Thyroid gland (tissue), 4 donors: Measurements from ENCODE around the gene PRR33. TPM values are rescaled to one million over a fixed set of nuclear protein-coding genes. Genes with fewer than 3 reads are reported as not detected.

Experiments
- DNase-seq, 2 donors: peaks; one replicate each; pipeline ENCODE4 v3.0.0-alpha.2; 2019
- H3K27ac ChIP-seq, 3 donors: fragments of 200-600 bp; sonication (generic); 1 replicate in 2 of 3; 2 replicates in 1 of 3; pipeline ENCODE4 v1.5.1; 2016 to 2019; ENCODE audit warnings: mild to moderate bottlenecking in 1 of 3, moderate library complexity in 1 of 3
- H3K27me3 ChIP-seq: fragments of 200-600 bp; sonication (generic); one replicate; pipeline ENCODE4 v1.5.1; 2019
- H3K36me3 ChIP-seq, 2 donors: fragments of 200-600 bp; sonication (generic); one replicate each; pipeline ENCODE4 v1.5.1; 2016 to 2019
- H3K4me1 ChIP-seq, 2 donors: fragments of 200-600 bp; sonication (generic); one replicate each; pipeline ENCODE4 v1.5.1; 2017 to 2019
- H3K4me3 ChIP-seq, 3 donors: fragments of 200-600 bp; sonication (generic); replicated peaks in 1 of 3; 1 replicate in 2 of 3; 2 replicates in 1 of 3; pipeline ENCODE4 v1.5.1; 2016; ENCODE audit warnings: mild to moderate bottlenecking in 1 of 3
- H3K9me3 ChIP-seq: fragments of 200-600 bp; sonication (generic); one replicate; pipeline ENCODE4 v1.5.1; 2017
- POLR2A ChIP-seq, 2 donors: fragments of 450-650 bp; IDR thresholded peaks; one replicate each; pipeline ENCODE4 v1.6.1; 2017; ENCODE audit warnings: antibody characterized with exemption in 2 of 2, mild to moderate bottlenecking in 2 of 2, moderate library complexity in 1 of 2
- WGBS, 2 donors: methylation state at CpG; one replicate each; pipeline ENCODE4 v1.1.5; 2017; 5-methylcytosine and 5-hydroxymethylcytosine counted together
- intact Hi-C: fragments of 100-400 bp; cut with DNase I; formaldehyde crosslinking; loops from one replicate; pipeline ENCODE4 v1.15.1; 2023
- total RNA-seq, 4 donors: library from RNA; depleted of rRNA; stranded (reverse); fragments of >200 nt; gene quantifications; one replicate each; pipeline ENCODE4 v1.2.3, GENCODE V29; 2016
- TF ChIP-seq, protein P1 (sequence below), 6 experiments: fragments of 200-600 bp in 3 of 6; fragments of 450-650 bp in 3 of 6; sonication (generic) in 3 of 6; IDR thresholded peaks; one replicate each; pipeline ENCODE4 v1.5.1; 2016 to 2019; ENCODE audit warnings: antibody characterized with exemption in 6 of 6, mild to moderate bottlenecking in 2 of 6, inconsistent platforms in 1 of 6, moderate library complexity in 1 of 6

The PRR33 gene
- total RNA-seq, 4 donors from 2014 or later, result not detected

- Histone ChIP-seq H3K27ac (no peak overlapping the region), H3K36me3 (no peaks in the 10 kb centered on the region), H3K4me3 (no peak overlapping the region), H3K27me3 (no peaks in the 10 kb centered on the region), H3K9me3 (no peaks in the 10 kb centered on the region), H3K4me1 (no peaks in the 10 kb centered on the region)
- TF ChIP-seq, protein P1, sequence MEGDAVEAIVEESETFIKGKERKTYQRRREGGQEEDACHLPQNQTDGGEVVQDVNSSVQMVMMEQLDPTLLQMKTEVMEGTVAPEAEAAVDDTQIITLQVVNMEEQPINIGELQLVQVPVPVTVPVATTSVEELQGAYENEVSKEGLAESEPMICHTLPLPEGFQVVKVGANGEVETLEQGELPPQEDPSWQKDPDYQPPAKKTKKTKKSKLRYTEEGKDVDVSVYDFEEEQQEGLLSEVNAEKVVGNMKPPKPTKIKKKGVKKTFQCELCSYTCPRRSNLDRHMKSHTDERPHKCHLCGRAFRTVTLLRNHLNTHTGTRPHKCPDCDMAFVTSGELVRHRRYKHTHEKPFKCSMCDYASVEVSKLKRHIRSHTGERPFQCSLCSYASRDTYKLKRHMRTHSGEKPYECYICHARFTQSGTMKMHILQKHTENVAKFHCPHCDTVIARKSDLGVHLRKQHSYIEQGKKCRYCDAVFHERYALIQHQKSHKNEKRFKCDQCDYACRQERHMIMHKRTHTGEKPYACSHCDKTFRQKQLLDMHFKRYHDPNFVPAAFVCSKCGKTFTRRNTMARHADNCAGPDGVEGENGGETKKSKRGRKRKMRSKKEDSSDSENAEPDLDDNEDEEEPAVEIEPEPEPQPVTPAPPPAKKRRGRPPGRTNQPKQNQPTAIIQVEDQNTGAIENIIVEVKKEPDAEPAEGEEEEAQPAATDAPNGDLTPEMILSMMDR (IDR thresholded peaks at IDR 0.05), result no peak
- no peak for TF ChIP-seq POLR2A (IDR thresholded peaks at IDR 0.05)
- no peak for DNase-seq
- intact Hi-C loops, result loop anchor here (2.0 kb wide), 1 partner anchor 21 kb away; no protein-coding TSS in a partner anchor
- WGBS, 2 donors, result 77 to 79% methylated on average over 18 of the region's 18 CpGs
Observed at GRCh38 chr11:1933416-1934334, 42.0 kb upstream of the PRR33 start.

DNA sequence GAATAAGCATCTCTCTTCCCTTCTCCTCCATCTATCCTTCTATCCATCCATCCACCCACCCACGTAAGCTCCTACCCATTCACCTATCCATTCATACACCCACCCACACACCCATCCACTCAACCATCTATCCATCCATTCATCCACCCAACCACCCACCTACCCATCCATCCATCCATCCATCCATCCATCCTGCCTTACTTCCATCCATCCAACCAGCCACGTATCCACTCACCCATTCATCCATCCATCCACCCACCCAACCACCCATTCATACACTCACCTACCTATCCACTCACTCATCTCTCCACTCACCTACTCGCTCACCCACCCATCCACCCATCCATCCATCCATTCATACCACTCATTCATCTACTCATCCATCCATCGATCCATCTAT is 41.0 kb upstream of the PRR33 start:
- H3K4me1 ChIP-seq, result no peaks in the 10 kb centered on the region
- no peaks in the 10 kb centered on the region for H3K27me3 ChIP-seq
- no peak for TF ChIP-seq POLR2A (IDR thresholded peaks at IDR 0.05)
- TF ChIP-seq, protein P1 (IDR thresholded peaks at IDR 0.05), result no peak
- H3K27ac ChIP-seq, result no peak overlapping the region
- WGBS, 2 donors, result 97 to 98% methylated on average over 4 of the region's 4 CpGs
- H3K36me3 ChIP-seq, result no peaks in the 10 kb centered on the region
- intact Hi-C loops, result no loop called here
- H3K9me3 ChIP-seq, result no peaks in the 10 kb centered on the region
- no peak for DNase-seq
- H3K4me3 ChIP-seq, result no peak overlapping the region

GRCh38 chr11:1932105-1932480 is 40.4 kb upstream of the PRR33 start:
- TF ChIP-seq, protein P1 (IDR thresholded peaks at IDR 0.05), result no peak
- no peak for TF ChIP-seq POLR2A (IDR thresholded peaks at IDR 0.05)
- intact Hi-C loops, result no loop called here
- peak overlapping the region in 1 of 3 donors; percentile 9 for H3K27ac ChIP-seq
- no peaks in the 10 kb centered on the region for H3K36me3 ChIP-seq
- WGBS, 2 donors, result 73 to 75% methylated on average over 11 of the region's 11 CpGs
- DNase-seq, result no peak
- H3K9me3 ChIP-seq, result no peaks in the 10 kb centered on the region
- no peaks in the 10 kb centered on the region for H3K4me1 ChIP-seq
- H3K27me3 ChIP-seq, result no peaks in the 10 kb centered on the region
- no peak overlapping the region for H3K4me3 ChIP-seq

- no peaks in the 10 kb centered on the region for H3K4me1 ChIP-seq
- no peak overlapping the region for H3K4me3 ChIP-seq
- DNase-seq, result no peak
- WGBS, 2 donors, result 55 to 68% methylated on average over 18 of the region's 18 CpGs
- TF ChIP-seq, protein P1 (IDR thresholded peaks at IDR 0.05), result no peak
- TF ChIP-seq POLR2A (IDR thresholded peaks at IDR 0.05), result no peak
- intact Hi-C loops, result no loop called here
- no peaks in the 10 kb centered on the region for H3K27me3 ChIP-seq
- H3K27ac ChIP-seq, result peak overlapping the region in 1 of 3 donors; percentile 9
- H3K9me3 ChIP-seq, result no peaks in the 10 kb centered on the region
- H3K36me3 ChIP-seq, result no peaks in the 10 kb centered on the region
Observed at GRCh38 chr11:1931341-1932104, 39.8 kb upstream of the PRR33 start.

DNA sequence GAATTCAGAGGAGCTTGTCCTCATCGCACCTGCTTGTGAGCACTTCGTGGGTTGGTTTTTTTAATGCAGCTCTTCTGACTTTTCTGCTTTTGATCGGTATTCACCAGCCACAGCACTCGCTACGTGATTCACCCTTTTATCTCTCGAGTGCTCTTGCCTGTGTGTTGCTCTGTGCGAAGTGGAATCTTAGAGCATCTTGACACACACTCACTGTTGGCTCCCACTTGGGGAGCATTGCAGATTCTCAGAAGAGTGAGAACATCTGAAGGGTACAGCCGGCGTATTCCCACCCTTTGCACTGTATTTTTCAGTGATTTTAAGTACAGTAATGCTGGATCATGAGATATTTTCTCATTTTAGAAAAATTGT is 38.8 kb upstream of the PRR33 start:
- H3K27ac ChIP-seq, result no peak overlapping the region
- intact Hi-C loops, result no loop called here
- H3K4me3 ChIP-seq, result no peak overlapping the region
- no peaks in the 10 kb centered on the region for H3K4me1 ChIP-seq
- no peaks in the 10 kb centered on the region for H3K27me3 ChIP-seq
- no peaks in the 10 kb centered on the region for H3K9me3 ChIP-seq
- no peaks in the 10 kb centered on the region for H3K36me3 ChIP-seq
- WGBS, 2 donors, result 39 to 48% methylated on average over 9 of the region's 9 CpGs
- DNase-seq, result no peak
- TF ChIP-seq, protein P1 (IDR thresholded peaks at IDR 0.05), result no peak
- TF ChIP-seq POLR2A (IDR thresholded peaks at IDR 0.05), result no peak
